Fibroblast of lung (primary cell): ENCODE results near the gene PAIP2. TPM values are rescaled to one million over a fixed set of nuclear protein-coding genes. Genes with fewer than 3 reads are reported as not detected.

Experiments used
- DNase-seq, 2 donors: peaks; one replicate each; pipeline versions ENCODE4 v3.0.0 to v3.0.0-alpha.2; 2010; ENCODE audit warnings: low read depth in 2 of 2
- H2AFZ ChIP-seq: 2 replicates; pipeline ENCODE4 v1.5.1; 2012; ENCODE audit warnings: low read length, control low read depth, inconsistent platforms
- H3K27ac ChIP-seq: 2 replicates; pipeline ENCODE4 v1.5.1; 2011; ENCODE audit warnings: low read length, control low read depth; ENCODE audit not compliant: insufficient read depth
- H3K27me3 ChIP-seq: 2 replicates; pipeline ENCODE4 v1.5.1; 2011; ENCODE audit warnings: mild to moderate bottlenecking, low read length; ENCODE audit not compliant: control insufficient read depth, insufficient read depth
- H3K36me3 ChIP-seq: 2 replicates; pipeline ENCODE4 v1.5.1; 2011; ENCODE audit warnings: low read length; ENCODE audit not compliant: control insufficient read depth, insufficient read depth
- H3K4me1 ChIP-seq: 2 replicates; pipeline ENCODE4 v1.5.1; 2011; ENCODE audit warnings: low read length; ENCODE audit not compliant: control insufficient read depth, insufficient read depth; ENCODE audit errors: extremely low read depth
- H3K4me2 ChIP-seq: 2 replicates; pipeline ENCODE4 v1.5.1; 2011; ENCODE audit warnings: low read length, control low read depth; ENCODE audit not compliant: insufficient read depth; ENCODE audit errors: extremely low read depth
- H3K4me3 ChIP-seq, 4 experiments: fragments of 200-600 bp in 1 of 4; sonication (generic) in 1 of 4; replicated peaks in 1 of 4; 2 replicates each; pipeline ENCODE4 v1.5.1; 2011 to 2016; ENCODE audit warnings: low read length in 4 of 4, low read depth in 3 of 4, mild to moderate bottlenecking in 3 of 4, control low read depth in 2 of 4, inconsistent platforms in 1 of 4, mixed read lengths in 1 of 4; ENCODE audit not compliant: insufficient read depth in 1 of 4; ENCODE audit errors: control extremely low read depth in 1 of 4
- H3K79me2 ChIP-seq: 2 replicates; pipeline ENCODE4 v1.5.1; 2012; ENCODE audit warnings: mild to moderate bottlenecking, low read length, inconsistent platforms; ENCODE audit not compliant: control insufficient read depth, insufficient read depth
- H3K9ac ChIP-seq: 2 replicates; pipeline ENCODE4 v1.5.1; 2011; ENCODE audit warnings: mild to moderate bottlenecking, low read length, control low read depth; ENCODE audit not compliant: insufficient read depth
- H3K9me3 ChIP-seq: 2 replicates; pipeline ENCODE4 v1.5.1; 2012; ENCODE audit warnings: low read depth, low read length; ENCODE audit not compliant: control insufficient read depth, insufficient read depth
- H4K20me1 ChIP-seq: 2 replicates; pipeline ENCODE4 v1.5.1; 2011; ENCODE audit warnings: low read length; ENCODE audit not compliant: control insufficient read depth, insufficient read depth; ENCODE audit errors: extremely low read depth
- EZH2 ChIP-seq: IDR thresholded peaks from 2 replicates; pipeline ENCODE4 v1.5.1; 2012; ENCODE audit warnings: low read length, control low read depth, mild to moderate bottlenecking; ENCODE audit errors: missing control alignments
- polyA plus RNA-seq, 2 donors: library from polyadenylated mRNA; depleted of rRNA in 1 of 2; stranded (reverse) in 1 of 2; unstranded in 1 of 2; fragments of >200 nt; gene quantifications; 2 replicates each; pipeline ENCODE4 v1.2.1, GENCODE V29; 2011 to 2012; ENCODE audit warnings: missing spikeins in 1 of 2
- total RNA-seq: library from RNA; depleted of rRNA; stranded (reverse); fragments of >200 nt; gene quantifications from 2 replicates; pipeline ENCODE4 v1.2.1, GENCODE V29; 2014
- TF ChIP-seq, protein P1 (sequence below), 2 donors: IDR thresholded peaks in 1 of 2; conservative IDR thresholded peaks in 1 of 2; 1 replicate in 1 of 2; 2 replicates in 1 of 2; pipeline ENCODE4 v1.5.1; 2011 to 2012; ENCODE audit warnings: low read length in 2 of 2, control low read depth in 1 of 2, inconsistent platforms in 1 of 2, low read depth in 1 of 2, mild to moderate bottlenecking in 1 of 2

The PAIP2 gene
- total and polyA plus RNA-seq, 2 donors (not counting 1 experiment from before 2014, with no cell fraction given): 59.0 to 105 TPM

DNA sequence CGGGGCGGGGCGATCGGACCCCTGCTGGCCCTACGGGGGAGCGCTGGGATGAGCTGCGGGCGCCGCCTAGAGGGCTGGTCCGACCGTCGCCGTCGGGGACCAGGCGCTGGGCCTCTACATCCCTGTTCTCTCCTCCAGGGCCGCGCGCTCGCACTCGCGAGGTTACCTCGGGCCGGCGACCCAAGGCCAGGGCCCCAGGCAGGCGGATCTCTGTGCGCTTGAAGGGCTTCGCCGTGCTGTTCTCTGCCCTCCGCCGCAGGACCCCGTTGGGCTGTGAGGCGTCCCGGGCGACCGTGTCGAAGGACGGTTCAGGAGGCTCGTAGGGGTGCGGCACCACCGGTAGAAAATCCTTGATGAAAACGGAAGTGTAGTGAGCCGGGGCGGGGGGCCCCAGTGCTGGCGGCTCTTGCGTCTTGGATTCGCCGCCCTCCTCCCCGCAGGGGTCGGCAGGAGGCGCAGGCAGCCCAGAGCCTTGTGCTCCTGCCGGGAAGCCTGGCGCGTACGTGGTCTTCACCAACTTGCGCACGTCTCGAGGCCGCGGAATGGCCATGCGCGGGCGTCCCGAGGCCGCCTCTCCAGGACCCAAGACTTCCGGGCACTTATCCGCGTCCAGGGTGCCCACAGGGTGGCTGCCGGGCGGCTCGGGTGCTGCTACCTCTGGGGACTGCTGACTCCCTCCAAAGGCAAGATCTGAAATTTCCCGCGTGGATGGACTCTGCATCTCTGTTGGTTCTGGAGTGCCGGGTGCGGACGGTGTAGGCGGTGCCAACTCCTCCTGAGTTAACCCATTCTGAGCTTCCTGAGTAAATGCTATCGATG, 51.2 kb downstream of the PAIP2 start:
- no peak overlapping the region for H3K9ac ChIP-seq
- no peaks in the 10 kb centered on the region for H4K20me1 ChIP-seq
- no peak overlapping the region for H3K27ac ChIP-seq
- peak; percentile 52 to 58 for DNase-seq
- H3K27me3 ChIP-seq: peaks cover 11% of the 10 kb centered on the region
- peak overlapping the region in 3 of 4 experiments; percentile 2 to 51 (median 42) for H3K4me3 ChIP-seq
- H3K4me1 ChIP-seq: peaks cover 8% of the 10 kb centered on the region
- peak overlapping the region; percentile 8 for H3K4me2 ChIP-seq
- TF ChIP-seq EZH2: no peak
- TF ChIP-seq, protein P1, sequence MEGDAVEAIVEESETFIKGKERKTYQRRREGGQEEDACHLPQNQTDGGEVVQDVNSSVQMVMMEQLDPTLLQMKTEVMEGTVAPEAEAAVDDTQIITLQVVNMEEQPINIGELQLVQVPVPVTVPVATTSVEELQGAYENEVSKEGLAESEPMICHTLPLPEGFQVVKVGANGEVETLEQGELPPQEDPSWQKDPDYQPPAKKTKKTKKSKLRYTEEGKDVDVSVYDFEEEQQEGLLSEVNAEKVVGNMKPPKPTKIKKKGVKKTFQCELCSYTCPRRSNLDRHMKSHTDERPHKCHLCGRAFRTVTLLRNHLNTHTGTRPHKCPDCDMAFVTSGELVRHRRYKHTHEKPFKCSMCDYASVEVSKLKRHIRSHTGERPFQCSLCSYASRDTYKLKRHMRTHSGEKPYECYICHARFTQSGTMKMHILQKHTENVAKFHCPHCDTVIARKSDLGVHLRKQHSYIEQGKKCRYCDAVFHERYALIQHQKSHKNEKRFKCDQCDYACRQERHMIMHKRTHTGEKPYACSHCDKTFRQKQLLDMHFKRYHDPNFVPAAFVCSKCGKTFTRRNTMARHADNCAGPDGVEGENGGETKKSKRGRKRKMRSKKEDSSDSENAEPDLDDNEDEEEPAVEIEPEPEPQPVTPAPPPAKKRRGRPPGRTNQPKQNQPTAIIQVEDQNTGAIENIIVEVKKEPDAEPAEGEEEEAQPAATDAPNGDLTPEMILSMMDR (conservative IDR thresholded peaks at IDR 0.05 in 1 of 2, IDR thresholded peaks at IDR 0.05 in 1 of 2; ENCODE audit: low read depth in 1 of 2, low read length in 2 of 2): peak; percentile 25 to 59
- no peaks in the 10 kb centered on the region for H3K36me3 ChIP-seq
- H2AFZ ChIP-seq: no peak overlapping the region
- H3K9me3 ChIP-seq: no peaks in the 10 kb centered on the region
- H3K79me2 ChIP-seq: no peaks in the 10 kb centered on the region

DNA sequence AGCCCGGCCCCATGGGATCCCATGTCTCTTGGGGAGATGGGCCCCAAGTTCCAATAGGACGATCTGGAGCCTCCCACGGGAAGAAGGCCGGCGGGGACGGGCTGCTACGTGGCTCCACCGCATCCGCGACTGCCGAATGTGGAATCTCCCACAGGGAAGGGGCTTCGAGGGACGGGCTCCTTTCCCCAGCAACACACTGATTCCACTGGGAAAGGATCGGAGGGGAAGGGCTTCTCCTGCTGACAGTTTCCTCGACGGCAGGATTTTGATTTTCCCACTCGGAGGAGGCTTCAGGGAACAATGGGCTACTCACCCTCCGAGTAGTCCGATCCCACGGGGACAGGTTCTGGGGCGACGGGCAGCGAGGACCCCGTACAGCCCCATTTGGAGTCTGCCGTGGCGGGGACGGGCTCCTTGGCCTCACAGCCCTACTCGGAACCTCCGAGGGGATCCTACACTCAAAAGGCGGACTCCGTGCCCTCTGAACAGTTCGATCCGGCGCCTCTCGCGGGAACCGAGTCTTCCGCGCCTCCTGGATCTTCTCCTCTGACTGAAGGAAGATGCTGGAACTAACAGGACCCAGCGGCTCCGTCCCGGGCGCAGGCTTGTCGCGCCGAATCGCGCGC, 52.0 kb downstream of the PAIP2 start:
- H4K20me1 ChIP-seq: no peaks in the 10 kb centered on the region
- H3K4me3 ChIP-seq: peak overlapping the region in 2 of 4 experiments; percentile 42 to 51
- peak overlapping the region; percentile 15 for H2AFZ ChIP-seq
- H3K27me3 ChIP-seq: peaks cover 11% of the 10 kb centered on the region
- H3K9me3 ChIP-seq: no peaks in the 10 kb centered on the region
- H3K27ac ChIP-seq: no peak overlapping the region
- peaks cover 8% of the 10 kb centered on the region for H3K4me1 ChIP-seq
- H3K79me2 ChIP-seq: no peaks in the 10 kb centered on the region
- no peak overlapping the region for H3K9ac ChIP-seq
- H3K36me3 ChIP-seq: no peaks in the 10 kb centered on the region
- H3K4me2 ChIP-seq: no peak overlapping the region
- TF ChIP-seq EZH2: peak; percentile 79
- TF ChIP-seq, protein P1 (conservative IDR thresholded peaks at IDR 0.05 in 1 of 2, IDR thresholded peaks at IDR 0.05 in 1 of 2; ENCODE audit: low read depth in 1 of 2, low read length in 2 of 2): no peak
- DNase-seq: no peak

DNA sequence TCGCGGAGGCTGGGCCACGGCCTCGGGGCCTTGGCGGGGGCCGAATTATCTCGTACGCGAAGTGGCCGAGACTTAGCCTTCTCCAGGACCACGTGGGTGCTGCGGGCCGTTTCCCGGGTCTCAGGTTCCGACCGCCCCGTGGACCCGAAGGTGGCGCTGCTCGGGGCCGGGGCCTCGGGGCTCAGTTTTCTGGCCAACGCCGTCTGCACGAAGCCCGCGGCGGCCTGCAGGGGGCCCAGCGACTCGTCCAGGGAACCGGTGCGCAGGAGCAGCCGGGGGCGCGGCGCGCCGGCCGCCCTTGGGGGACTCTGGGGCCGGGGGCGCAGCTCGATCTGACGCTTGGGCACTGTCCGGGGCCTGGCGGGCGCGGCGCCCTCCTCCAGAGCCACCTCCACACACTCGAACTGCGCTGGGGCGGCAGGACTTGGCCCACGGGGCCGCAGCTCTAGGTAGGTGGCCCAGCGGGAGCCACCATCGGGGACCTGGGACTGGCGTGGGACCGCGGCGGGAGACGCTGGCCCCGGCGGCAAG, 52.5 kb downstream of the PAIP2 start:
- Histone ChIP-seq H3K79me2 (no peaks in the 10 kb centered on the region), H2AFZ (peak overlapping the region; percentile 15), H3K9me3 (no peaks in the 10 kb centered on the region), H3K9ac (peak overlapping the region; percentile 41), H3K4me3 (peak overlapping the region in 3 of 4 experiments; percentile 21 to 51 (median 34)), H4K20me1 (no peaks in the 10 kb centered on the region), H3K4me2 (no peak overlapping the region), H3K36me3 (no peaks in the 10 kb centered on the region), H3K27me3 (peaks cover 11% of the 10 kb centered on the region), H3K4me1 (peaks cover 8% of the 10 kb centered on the region), H3K27ac (no peak overlapping the region)
- peak; percentile 55 for TF ChIP-seq EZH2
- TF ChIP-seq, protein P1 (conservative IDR thresholded peaks at IDR 0.05 in 1 of 2, IDR thresholded peaks at IDR 0.05 in 1 of 2; ENCODE audit: low read depth in 1 of 2, low read length in 2 of 2): peak; percentile 22 to 34
- DNase-seq: peak in 1 of 2 donors; percentile 46
